ENCODE data around the gene NEK1.

NEK1 gene

GRCh38 chr4:169410839-169411770 is 201.3 kb downstream of the NEK1 start:
- no peak for TF ChIP-seq CTCF (IDR thresholded peaks at IDR 0.05)

GRCh38 chr4:169407217-169407845 is 205.1 kb downstream of the NEK1 start:
- no peak for TF ChIP-seq CTCF (IDR thresholded peaks at IDR 0.05)

- TF ChIP-seq CTCF (IDR thresholded peaks at IDR 0.05), result no peak
These were observed 207.4 kb downstream of the NEK1 start for GRCh38 chr4:169404960-169405359.

- no peak for TF ChIP-seq CTCF (IDR thresholded peaks at IDR 0.05)
These were observed 211.6 kb downstream of the NEK1 start for GRCh38 chr4:169400832-169401231.

- TF ChIP-seq CTCF (IDR thresholded peaks at IDR 0.05), result no peak
These were observed 212.2 kb downstream of the NEK1 start for GRCh38 chr4:169399976-169400767.

GRCh38 chr4:169398316-169398715 is 214.1 kb downstream of the NEK1 start:
- no peak for TF ChIP-seq CTCF (IDR thresholded peaks at IDR 0.05)

GRCh38 chr4:169397762-169398161 is 214.6 kb downstream of the NEK1 start:
- no peak for TF ChIP-seq CTCF (IDR thresholded peaks at IDR 0.05)

Measured in LNCAP (cell line).